GM12878 (cell line): Measurements from ENCODE around the gene TMEM150C. TPM values are rescaled to one million over a fixed set of nuclear protein-coding genes. Genes with fewer than 3 reads are reported as not detected.

ENCODE experiments used
- ATAC-seq: fragments of 200-7000 bp; cut with Tn5 transposase; 3 replicates; pipeline ENCODE4 v1.9.1; 2020; ENCODE audit warnings: mild to moderate bottlenecking, moderate library complexity
- BruUV-seq: library from RNA; stranded (reverse); fragments of 400-500 nt; replicated peaks from 2 replicates; lab custom pipeline; 2021; lab: Mats Ljungman, UMichigan
- CTCF ChIA-PET: fragments of 300-600 bp; sonication (Branson Sonifier 250); formaldehyde crosslinking; extraction: SDS; loops from one replicate; lab custom pipeline; 2021; ENCODE audit warnings: inconsistent platforms; lab: Yijun Ruan, JAX
- POLR2A ChIA-PET: fragments of 350-600 bp; formaldehyde crosslinking; extraction: SDS; loops from one replicate; lab custom pipeline; 2021; ENCODE audit warnings: inconsistent platforms; lab: Charles Lee
- RAD21 ChIA-PET: fragments of 300-600 bp; sonication (Branson Sonifier 250); formaldehyde crosslinking; loops from one replicate; lab custom pipeline; 2023; ENCODE audit warnings: antibody characterized with exemption; ENCODE audit not compliant: unreplicated experiment; lab: Charles Lee
- SMC1A ChIA-PET: fragments of 300-600 bp; sonication (Branson Sonifier 250); formaldehyde crosslinking; loops from one replicate; lab custom pipeline; 2023; ENCODE audit not compliant: unreplicated experiment, uncharacterized antibody; lab: Charles Lee
- DNase-seq: peaks from one replicate; pipeline ENCODE4 v3.0.0-alpha.2; 2011; ENCODE audit warnings: low read depth, low spot score
- FAIRE-seq: peaks from 3 replicates; lab custom pipeline; 2011; peaks lifted over from hg19 to GRCh38; lab: Jason Lieb, UNC
- H2AFZ ChIP-seq: 2 replicates; pipeline ENCODE4 v1.6.0; 2011; ENCODE audit warnings: low read depth, low read length, control low read depth; ENCODE audit not compliant: control insufficient read depth
- H3K27ac ChIP-seq: 2 replicates; pipeline ENCODE4 v1.5.1; 2011; ENCODE audit warnings: control low read depth; ENCODE audit not compliant: control insufficient read depth, insufficient read depth
- H3K27me3 ChIP-seq, 2 experiments: replicated peaks in 1 of 2; 2 replicates each; pipeline versions ENCODE4 v1.6.0 to v1.6.1; 2011; ENCODE audit warnings: low read length in 1 of 2; ENCODE audit not compliant: control insufficient read depth in 2 of 2, insufficient read depth in 2 of 2
- H3K36me3 ChIP-seq, 2 experiments: 2 replicates each; pipeline ENCODE4 v1.5.1; 2011; ENCODE audit warnings: low read length in 1 of 2; ENCODE audit not compliant: control insufficient read depth in 2 of 2, insufficient read depth in 2 of 2
- H3K4me1 ChIP-seq: 2 replicates; pipeline ENCODE4 v1.6.1; 2011; ENCODE audit warnings: mild to moderate bottlenecking, low read length, moderate library complexity, mixed read lengths; ENCODE audit not compliant: control insufficient read depth, insufficient read depth
- H3K4me2 ChIP-seq: 2 replicates; pipeline ENCODE4 v1.6.0; 2011; ENCODE audit warnings: control low read depth; ENCODE audit not compliant: control insufficient read depth, insufficient read depth
- H3K4me3 ChIP-seq: fragments of 200-600 bp; sonication (generic); 2 replicates; pipeline ENCODE4 v1.5.1; 2016
- H3K79me2 ChIP-seq: 2 replicates; pipeline ENCODE4 v1.6.0; 2011; ENCODE audit warnings: low read length; ENCODE audit not compliant: control insufficient read depth, insufficient read depth
- H3K9ac ChIP-seq: 2 replicates; pipeline ENCODE4 v1.8.0; 2011; ENCODE audit warnings: low read length, control low read depth, mixed read lengths; ENCODE audit not compliant: control insufficient read depth, insufficient read depth
- H3K9me3 ChIP-seq: replicated peaks from 3 replicates; pipeline ENCODE4 v1.5.1; 2011; ENCODE audit warnings: mild to moderate bottlenecking, low read length; ENCODE audit not compliant: control insufficient read depth, insufficient read depth
- H4K20me1 ChIP-seq: 2 replicates; pipeline ENCODE4 v1.6.0; 2011; ENCODE audit not compliant: control insufficient read depth, insufficient read depth
- BCL3 ChIP-seq: IDR thresholded peaks from 2 replicates; pipeline ENCODE4 v1.6.1; 2011; ENCODE audit warnings: borderline replicate concordance, low read depth, mild to moderate bottlenecking, moderate library complexity, low read length; ENCODE audit not compliant: insufficient read depth, poor library complexity, severe bottlenecking
- CBX3 ChIP-seq: fragments of 200-600 bp; sonication (generic); IDR thresholded peaks from 2 replicates; pipeline ENCODE4 v1.6.1; 2016; ENCODE audit warnings: low read depth, borderline replicate concordance
- EGR1 ChIP-seq, 2 experiments: IDR thresholded peaks; 1 replicate in 1 of 2; 2 replicates in 1 of 2; pipeline ENCODE4 v1.6.1; 2011 to 2012; ENCODE audit warnings: low read depth in 2 of 2, low read length in 2 of 2, borderline replicate concordance in 1 of 2, mild to moderate bottlenecking in 1 of 2, moderate library complexity in 1 of 2
- JUND ChIP-seq: IDR thresholded peaks from 2 replicates; pipeline ENCODE4 v1.6.1; 2012; ENCODE audit warnings: low read depth, mild to moderate bottlenecking, low read length, improper control_type of control experiment, moderate library complexity
- WGBS: methylation state at CpG from one replicate; pipeline ENCODE4 v1.1.6; 2016; ENCODE audit warnings: low lambda C conversion rate; ENCODE audit not compliant: insufficient replicate concordance, insufficient coverage; ENCODE audit errors: missing lambda C conversion rate; 5-methylcytosine and 5-hydroxymethylcytosine counted together
- in situ Hi-C: fragments of 300-500 bp; cut with MboI; formaldehyde crosslinking; loops from 9 replicates; pipeline ENCODE4 v1.14.3; 2018; ENCODE audit warnings: mixed read lengths
- intact Hi-C: fragments of 100-400 bp; cut with micrococcal nuclease; formaldehyde crosslinking; loops from one replicate; pipeline ENCODE4 v1.14.2; 2022; ENCODE audit not compliant: unreplicated experiment
- polyA plus RNA-seq, 11 experiments: library from polyadenylated mRNA; depleted of rRNA in 4 of 11; unstranded in 6 of 11; stranded (reverse) in 5 of 11; fragments of >200 nt; fragmentation: Nextera tagmentation in 4 of 11; fragmentation: Illumina TruSeq in 1 of 11; extraction: Ambion mirVana in 4 of 11; extraction: Trizol in 1 of 11; gene quantifications; 1 replicate in 1 of 11; 2 replicates in 10 of 11; pipeline versions ENCODE4 v1.2.1 to v1.2.3, GENCODE V29; 2011 to 2016; ENCODE audit warnings: inconsistent platforms in 2 of 11, missing spikeins in 2 of 11, low read depth in 1 of 11
- total RNA-seq, 4 experiments: library from RNA; depleted of rRNA in 3 of 4; stranded (reverse); fragments of >200 nt in 3 of 4; fragmentation: Illumina TruSeq in 1 of 4; extraction: Trizol in 1 of 4; gene quantifications; 2 replicates each; pipeline versions ENCODE4 v1.2.1 to v1.2.3, GENCODE V29; 2013 to 2021
- TF ChIP-seq, protein P1 (sequence below): IDR thresholded peaks from 2 replicates; pipeline ENCODE4 v1.6.1; 2011; ENCODE audit warnings: borderline replicate concordance, low read depth, mild to moderate bottlenecking, moderate library complexity, mixed read lengths, low read length; ENCODE audit not compliant: insufficient read depth; ENCODE audit errors: extremely low read length

TMEM150C gene
- total and polyA plus RNA-seq, 10 of the 15 experiments (the other 5 are each of a cell fraction or from before 2014, with no cell fraction given) = 0.04 to 0.78 (median 0.13) TPM; not detected in 2

GRCh38 chr4:82584931-82585330 is 23.1 kb upstream of the TMEM150C start (continued):
- TF ChIP-seq, protein P1, sequence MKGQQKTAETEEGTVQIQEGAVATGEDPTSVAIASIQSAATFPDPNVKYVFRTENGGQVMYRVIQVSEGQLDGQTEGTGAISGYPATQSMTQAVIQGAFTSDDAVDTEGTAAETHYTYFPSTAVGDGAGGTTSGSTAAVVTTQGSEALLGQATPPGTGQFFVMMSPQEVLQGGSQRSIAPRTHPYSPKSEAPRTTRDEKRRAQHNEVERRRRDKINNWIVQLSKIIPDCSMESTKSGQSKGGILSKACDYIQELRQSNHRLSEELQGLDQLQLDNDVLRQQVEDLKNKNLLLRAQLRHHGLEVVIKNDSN = no peak

DNA sequence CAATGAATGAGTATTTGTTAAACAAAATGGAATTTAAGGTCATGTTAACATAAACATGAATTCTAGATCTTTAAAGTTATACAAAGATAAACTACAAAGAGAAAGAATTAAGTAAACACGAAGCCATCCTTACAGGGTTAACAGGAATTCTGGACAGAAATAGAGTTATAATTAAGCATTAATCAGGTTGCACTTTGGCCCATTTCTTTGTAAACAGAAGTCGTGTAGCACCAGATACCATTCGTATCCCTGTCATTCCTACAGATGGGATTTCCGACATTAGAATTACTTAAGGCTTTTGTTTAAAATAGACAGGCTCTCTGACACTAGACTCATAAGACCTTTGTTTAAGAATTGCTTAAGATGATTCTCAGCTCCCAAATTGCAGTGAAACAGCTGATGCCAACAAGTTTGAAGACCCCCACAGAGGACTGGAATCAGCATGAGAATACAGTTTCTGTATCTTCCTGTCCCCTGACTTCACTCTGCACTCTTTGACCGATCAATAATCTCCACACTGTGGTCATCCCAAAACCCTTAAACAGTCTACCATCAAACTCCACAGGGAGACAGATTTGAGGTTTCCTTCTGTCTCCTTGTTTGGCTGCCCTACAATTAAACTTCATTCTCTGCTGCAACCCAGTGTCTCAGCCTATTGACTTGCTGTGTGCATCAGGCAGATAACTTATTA is 22.3 kb upstream of the TMEM150C start:
- ChIA-PET RAD21 (no interaction called here), SMC1A (no interaction called here), POLR2A (no interaction called here), CTCF (no interaction called here)
- H3K9me3 ChIP-seq = no peaks in the 10 kb centered on the region
- no peak overlapping the region for H3K27ac ChIP-seq
- H2AFZ ChIP-seq = no peak overlapping the region
- H3K4me3 ChIP-seq = no peak overlapping the region
- no peaks in the 10 kb centered on the region for H4K20me1 ChIP-seq
- no peak overlapping the region for H3K9ac ChIP-seq
- no TSS peak for BruUV-seq
- no peaks in the 10 kb centered on the region for H3K4me1 ChIP-seq
- H3K27me3 ChIP-seq = peaks cover 2 to 3% of the 10 kb centered on the region in 2 experiments; a peak in 1 of 4 replicates
- DNase-seq (no peak), ATAC-seq (no peak), FAIRE-seq (no peak)
- no peak overlapping the region for H3K4me2 ChIP-seq
- no peaks in the 10 kb centered on the region for H3K36me3 ChIP-seq
- intact Hi-C loops = no loop called here
- TF ChIP-seq EGR1 (IDR thresholded peaks at IDR 0.05; ENCODE audit: borderline replicate concordance in 1 of 2, low read depth in 2 of 2, low read length in 2 of 2) (no peak), CBX3 (no peak), JUND (no peak), BCL3 (no peak)
- 43% methylated on average over 5 of the region's 5 CpGs for WGBS
- in situ Hi-C loops = no loop called here
- no peaks in the 10 kb centered on the region for H3K79me2 ChIP-seq
